Measurements from ENCODE around the gene LCAT.

- TF ChIP-seq EZH2 (IDR thresholded peaks at IDR 0.05) (no peak), POLR2AphosphoS5 (IDR thresholded peaks at IDR 0.05; ENCODE audit: borderline replicate concordance, low read depth, low read length) (no peak)
Measured at GRCh38 chr16:67966549-67967182, 22.7 kb upstream of the LCAT start.
